ENCODE results near the gene FBXO21.
A peak's percentile ranks its signal among the peaks of the same experiment; 100 is the strongest.
"Not testable (repeated sequence)": the region's sequence is repeated elsewhere in the genome, so short reads cannot be mapped to it uniquely, and the experiment has no call there.

The FBXO21 gene

DNA sequence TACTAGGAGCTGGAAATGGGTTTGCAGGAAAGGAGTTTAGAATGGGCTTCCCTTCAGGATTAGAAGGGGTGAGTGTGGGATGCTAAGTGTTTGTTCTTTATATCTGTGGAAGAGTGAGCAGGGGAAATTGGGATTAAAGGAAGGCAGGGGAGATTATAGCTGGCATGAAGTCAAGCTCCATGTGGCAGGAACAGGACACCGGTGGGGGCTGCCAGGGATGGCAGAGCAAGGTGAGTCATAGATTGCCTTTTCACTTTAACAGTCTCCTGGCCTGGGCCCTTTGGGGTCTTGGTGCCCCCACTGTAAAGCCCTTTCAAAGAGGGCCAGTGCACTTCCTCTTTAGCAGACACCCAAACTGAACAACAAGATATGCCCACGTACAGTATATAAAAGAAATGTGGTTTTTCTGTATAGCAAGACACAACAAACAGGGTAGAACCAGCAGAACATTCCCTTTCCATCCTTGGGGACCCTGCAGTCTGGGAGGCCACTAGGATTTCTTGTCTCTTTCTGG, 23.1 kb upstream of the FBXO21 start:
- no peak for DNase-seq (ENCODE audit: low read depth in 1 of 2, low spot score in 1 of 2)
- TF ChIP-seq JUND (IDR thresholded peaks at IDR 0.05; ENCODE audit: low read depth) = no peak
- in situ Hi-C loops (cut with HindIII; ENCODE audit: low pct_unique_long_range_greater_than_20kb, low sequenced_read_pairs) = no loop called here

DNA sequence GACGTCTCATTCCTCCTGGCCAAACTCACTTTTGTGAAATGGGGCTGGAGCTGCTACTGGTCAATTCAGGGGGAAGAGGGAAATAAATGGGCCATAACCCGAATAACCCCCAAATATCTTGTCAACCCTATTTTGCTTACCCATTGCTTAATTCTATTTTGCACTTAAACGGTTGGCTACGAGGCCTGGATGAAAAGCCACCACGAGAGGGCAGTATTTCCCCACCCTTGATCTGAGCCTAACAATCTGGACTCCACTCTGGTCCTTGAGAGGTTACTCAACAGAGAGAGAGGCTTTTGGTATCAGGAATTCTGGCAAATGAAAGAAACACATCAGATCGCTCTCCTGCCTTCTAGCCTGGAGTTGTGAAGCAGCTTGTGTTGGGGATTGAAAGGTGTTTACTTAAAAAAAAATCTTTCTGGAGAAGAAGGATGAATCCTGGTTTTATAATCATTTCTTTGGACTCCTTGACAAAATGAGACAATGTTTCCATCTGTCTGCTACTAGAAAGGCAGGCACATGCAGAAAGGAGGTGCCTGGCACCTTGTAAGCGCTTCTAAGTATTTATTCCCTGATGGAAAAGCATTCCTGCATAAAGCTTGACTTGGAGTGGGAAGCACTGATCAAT, 22.4 kb upstream of the FBXO21 start:
- no peak for TF ChIP-seq JUND (IDR thresholded peaks at IDR 0.05; ENCODE audit: low read depth)

DNA sequence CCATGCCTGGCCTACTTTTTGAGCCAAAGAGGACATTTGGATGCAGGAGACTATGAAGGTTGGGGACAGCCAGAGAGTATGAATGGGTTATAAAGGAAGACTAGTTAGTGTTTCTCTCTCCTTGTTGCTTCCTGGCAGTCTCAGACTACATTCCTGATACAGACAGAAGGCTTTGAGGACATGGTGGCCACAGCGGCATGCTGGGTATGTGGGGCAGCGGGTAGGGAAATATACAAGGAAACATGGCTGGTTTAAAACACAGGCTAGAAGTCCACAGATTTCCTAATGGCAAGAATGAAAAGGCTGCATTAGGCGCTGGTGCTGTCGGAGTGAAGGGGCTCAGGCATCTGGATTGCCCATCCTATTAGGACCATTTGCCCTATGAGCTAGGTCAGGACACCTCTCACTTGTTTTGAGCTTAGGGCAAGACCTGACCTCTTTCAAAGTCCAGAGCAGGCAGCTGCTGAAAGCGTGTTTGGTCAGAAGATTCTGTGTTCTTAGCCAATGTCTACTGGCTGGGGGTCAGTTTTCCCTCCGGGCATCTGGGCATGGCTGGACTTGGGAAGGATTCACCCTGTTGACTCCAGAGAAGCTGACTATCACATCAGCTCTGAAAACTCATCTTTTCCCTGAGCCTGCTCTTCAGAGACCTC, 20.1 kb upstream of the FBXO21 start:
- no peak for DNase-seq (ENCODE audit: low read depth in 1 of 2, low spot score in 1 of 2)
- in situ Hi-C loops (cut with HindIII; ENCODE audit: low pct_unique_long_range_greater_than_20kb, low sequenced_read_pairs) = no loop called here
- no peak for TF ChIP-seq JUND (IDR thresholded peaks at IDR 0.05; ENCODE audit: low read depth)

More for the DNA sequence above, 22.4 kb upstream of the FBXO21 start:
- in situ Hi-C loops (cut with HindIII; ENCODE audit: low pct_unique_long_range_greater_than_20kb, low sequenced_read_pairs) = no loop called here
- DNase-seq (ENCODE audit: low read depth in 1 of 2, low spot score in 1 of 2) = peak; percentile 84 to 86

DNA sequence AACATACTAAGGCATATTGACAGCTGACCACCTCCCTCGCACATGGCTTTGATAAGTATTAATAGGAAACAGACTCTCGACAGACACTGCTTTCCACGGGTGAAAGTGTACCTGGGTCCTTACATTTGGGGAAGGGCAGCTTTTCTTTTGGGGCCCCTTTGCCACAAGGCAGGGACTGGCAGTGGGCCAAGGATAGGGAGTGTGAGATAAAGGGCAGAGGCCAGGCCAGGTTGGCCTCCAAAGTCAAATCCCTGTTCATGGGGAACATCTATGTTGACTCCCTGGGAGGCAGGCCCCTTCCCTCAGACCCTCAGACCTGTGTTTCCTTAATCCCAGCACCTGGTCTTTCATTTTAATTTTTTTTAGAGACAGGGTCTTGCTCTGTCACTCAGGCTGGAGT, 19.4 kb upstream of the FBXO21 start:
- no peak for DNase-seq (ENCODE audit: low read depth in 1 of 2, low spot score in 1 of 2)
- in situ Hi-C loops (cut with HindIII; ENCODE audit: low pct_unique_long_range_greater_than_20kb, low sequenced_read_pairs) = no loop called here
- no peak for TF ChIP-seq JUND (IDR thresholded peaks at IDR 0.05; ENCODE audit: low read depth)

DNA sequence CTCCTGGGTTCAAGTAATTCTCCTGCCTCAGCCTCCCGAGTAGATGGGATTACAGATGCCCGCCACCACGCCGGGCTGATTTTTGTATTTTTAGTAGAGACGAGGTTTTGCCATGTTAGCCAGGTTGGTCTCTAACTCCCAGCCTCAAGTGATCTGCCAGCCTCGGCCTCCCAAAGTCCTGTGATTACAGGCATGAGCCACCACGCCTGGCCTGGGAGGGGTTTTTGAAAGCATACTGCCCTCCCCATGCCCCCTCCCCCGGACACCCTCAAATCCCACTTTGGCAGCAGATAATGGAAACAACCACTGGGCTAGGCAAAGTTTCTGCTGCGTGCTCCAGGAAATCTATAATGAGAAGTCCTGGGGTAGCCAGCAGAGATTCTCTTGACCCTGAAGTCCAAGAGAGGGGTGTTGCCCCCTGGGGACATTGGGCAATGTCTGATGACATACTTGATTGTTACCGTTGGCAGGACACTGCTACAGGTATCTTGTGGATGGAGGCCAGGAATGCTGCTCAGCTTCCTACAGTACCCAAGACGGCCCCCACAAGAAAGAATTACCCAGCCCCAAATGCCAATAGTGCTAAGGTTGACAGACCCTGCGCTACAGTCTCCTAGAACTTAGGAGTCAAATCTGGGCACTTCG, 18.7 kb upstream of the FBXO21 start:
- no peak for TF ChIP-seq JUND (IDR thresholded peaks at IDR 0.05; ENCODE audit: low read depth)
- in situ Hi-C loops (cut with HindIII; ENCODE audit: low pct_unique_long_range_greater_than_20kb, low sequenced_read_pairs) = no loop called here

DNA sequence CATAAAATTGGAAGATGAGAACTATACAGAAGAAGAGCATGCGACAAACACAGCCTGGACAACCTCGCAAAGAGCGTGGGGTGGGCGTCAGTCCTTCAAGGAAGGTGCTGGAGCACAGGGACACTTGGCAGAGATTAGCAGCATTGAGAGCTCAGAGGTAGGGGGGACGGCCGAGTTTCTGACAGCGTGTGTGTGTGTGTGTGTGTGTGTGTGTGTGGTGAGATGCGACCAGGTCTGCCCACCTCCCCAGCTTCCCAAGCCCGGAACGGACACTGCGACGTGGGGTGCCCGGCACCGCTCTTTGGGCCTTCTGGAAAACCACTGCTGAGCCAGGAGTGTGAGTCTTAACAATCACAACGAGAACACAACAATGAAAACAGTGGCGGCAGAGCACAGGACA, 17.9 kb upstream of the FBXO21 start:
- no peak for TF ChIP-seq JUND (IDR thresholded peaks at IDR 0.05; ENCODE audit: low read depth)
- in situ Hi-C loops (cut with HindIII; ENCODE audit: low pct_unique_long_range_greater_than_20kb, low sequenced_read_pairs) = no loop called here
- no peak for DNase-seq (ENCODE audit: low read depth in 1 of 2, low spot score in 1 of 2)

More for the DNA sequence above, 18.7 kb upstream of the FBXO21 start:
- no peak for DNase-seq (ENCODE audit: low read depth in 1 of 2, low spot score in 1 of 2)

DNA sequence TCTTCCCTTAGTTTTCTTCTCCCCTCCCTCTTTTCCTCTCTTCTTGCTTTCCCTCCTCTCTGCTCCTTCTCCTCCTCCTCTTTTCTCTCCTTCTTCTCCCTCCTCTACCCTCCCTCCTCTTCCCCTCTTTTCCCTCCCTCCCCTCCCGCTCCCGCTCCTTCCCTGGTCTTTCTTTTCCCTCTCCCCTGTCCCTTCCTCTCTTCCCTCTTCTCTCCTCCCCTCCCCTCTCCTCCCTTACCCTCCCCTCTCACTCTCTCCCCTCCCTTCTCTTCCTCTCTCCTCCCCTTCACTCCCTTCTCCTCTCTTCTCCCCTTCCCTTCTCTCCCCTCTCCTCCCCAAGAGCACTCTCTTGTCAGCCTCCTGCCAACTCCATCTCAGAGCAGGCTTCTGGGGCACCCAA, 17.4 kb upstream of the FBXO21 start:
- no peak for DNase-seq (ENCODE audit: low read depth in 1 of 2, low spot score in 1 of 2)
- in situ Hi-C loops (cut with HindIII; ENCODE audit: low pct_unique_long_range_greater_than_20kb, low sequenced_read_pairs) = no loop called here
- no peak for TF ChIP-seq JUND (IDR thresholded peaks at IDR 0.05; ENCODE audit: low read depth)

DNA sequence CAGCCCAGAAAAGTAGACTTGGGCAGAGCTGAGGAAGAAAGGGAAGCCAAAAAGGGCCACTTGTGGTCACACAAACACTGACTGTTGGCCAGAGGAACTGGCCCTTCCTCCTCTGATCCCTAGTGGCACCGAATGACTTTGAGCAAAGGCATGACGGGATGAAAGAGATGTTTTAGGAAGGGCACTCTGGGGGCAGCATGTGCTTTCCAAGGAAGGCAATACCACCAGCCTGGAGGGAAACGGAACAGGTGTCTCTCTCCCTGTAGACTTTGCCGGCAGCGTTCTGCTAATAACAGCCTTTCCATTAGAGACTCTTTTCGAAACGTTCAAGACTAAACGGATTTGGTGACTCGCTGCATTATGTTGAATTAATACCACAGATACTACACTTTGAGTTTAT, 12.3 kb upstream of the FBXO21 start:
- in situ Hi-C loops (cut with HindIII; ENCODE audit: low pct_unique_long_range_greater_than_20kb, low sequenced_read_pairs) = no loop called here
- TF ChIP-seq JUND (IDR thresholded peaks at IDR 0.05; ENCODE audit: low read depth) = no peak
- DNase-seq (ENCODE audit: low read depth in 1 of 2, low spot score in 1 of 2) = no peak

DNA sequence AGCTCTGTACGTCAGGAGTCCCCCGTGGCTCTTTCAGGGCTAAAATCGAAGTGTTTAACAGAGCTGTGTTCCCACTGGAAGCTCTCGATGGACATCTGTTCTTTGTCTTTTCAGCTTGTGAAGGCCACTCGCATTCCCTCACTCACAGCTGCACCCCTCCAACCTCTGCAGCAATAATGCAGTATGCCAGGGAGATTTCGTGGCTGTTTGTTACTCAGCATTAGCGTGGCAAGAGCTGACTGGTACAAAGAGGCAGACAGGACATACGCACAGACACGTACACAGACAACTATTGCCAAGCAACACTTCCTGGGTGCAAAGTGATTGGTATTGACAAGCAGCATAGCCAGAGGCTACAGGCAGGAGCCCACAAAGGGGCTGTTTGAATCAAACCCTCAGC, 11.8 kb upstream of the FBXO21 start:
- no peak for TF ChIP-seq JUND (IDR thresholded peaks at IDR 0.05; ENCODE audit: low read depth)
- in situ Hi-C loops (cut with HindIII; ENCODE audit: low pct_unique_long_range_greater_than_20kb, low sequenced_read_pairs) = no loop called here
- no peak for DNase-seq (ENCODE audit: low read depth in 1 of 2, low spot score in 1 of 2)

DNA sequence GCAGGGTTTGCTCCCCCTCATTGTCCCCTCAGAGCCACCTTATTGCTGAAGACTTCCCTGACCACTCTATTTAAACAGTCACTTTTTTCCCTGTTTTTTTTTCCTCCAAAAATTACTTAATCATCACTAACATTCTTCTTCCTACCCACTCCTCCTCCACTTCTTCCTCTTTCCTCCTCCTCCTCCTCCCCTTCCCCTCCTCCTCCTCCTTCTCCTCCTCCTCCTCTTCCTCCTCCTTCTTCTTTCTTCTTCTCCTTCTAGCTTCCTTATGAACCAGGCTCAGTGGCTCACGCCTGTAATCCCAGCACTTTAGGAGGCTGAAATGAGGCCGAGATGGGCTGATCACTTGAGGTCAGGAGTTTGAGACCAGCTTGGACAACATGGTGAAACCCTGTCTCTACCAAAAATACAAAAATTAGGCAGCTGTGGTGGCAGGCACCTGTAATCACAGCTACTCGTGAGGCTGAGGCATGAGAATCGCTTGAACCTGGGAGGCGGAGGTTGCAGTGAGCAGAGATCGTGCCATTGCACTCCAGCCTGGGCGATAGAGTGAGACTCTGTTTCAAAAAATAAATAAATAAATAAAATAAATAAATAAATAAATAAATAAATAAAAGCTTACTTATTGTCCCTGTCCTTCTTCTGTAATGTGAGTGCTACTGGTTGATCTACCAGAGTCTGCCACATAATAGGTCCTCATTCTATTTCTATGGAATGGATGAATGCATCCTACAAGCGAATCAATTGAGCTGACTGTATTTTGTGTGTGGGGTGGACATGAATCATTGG, 9.9 kb upstream of the FBXO21 start:
- DNase-seq (ENCODE audit: low read depth in 1 of 2, low spot score in 1 of 2); in situ Hi-C loops (cut with HindIII; ENCODE audit: low pct_unique_long_range_greater_than_20kb, low sequenced_read_pairs): not testable (repeated sequence)

DNA sequence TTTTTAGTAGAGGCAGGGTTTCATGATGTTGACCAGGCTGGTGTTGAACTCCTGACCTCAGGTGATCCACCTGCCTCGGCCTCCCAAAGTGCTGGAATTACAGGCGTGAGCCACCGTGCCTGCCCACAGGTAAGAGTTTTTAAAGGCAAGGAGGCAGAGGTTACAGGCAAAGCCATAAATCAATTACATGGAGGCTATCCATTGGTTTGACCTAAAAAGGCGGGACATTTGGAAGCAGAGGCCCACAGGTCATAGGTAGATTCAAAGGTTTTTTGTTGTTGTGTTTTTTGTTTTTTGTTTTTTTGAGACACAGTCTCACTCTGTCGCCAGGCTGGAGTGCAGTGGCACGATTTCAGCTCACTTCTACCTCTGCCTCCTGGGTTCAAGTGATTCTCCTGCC, 6.1 kb upstream of the FBXO21 start:
- DNase-seq (ENCODE audit: low read depth in 1 of 2, low spot score in 1 of 2); in situ Hi-C loops (cut with HindIII; ENCODE audit: low pct_unique_long_range_greater_than_20kb, low sequenced_read_pairs): not testable (repeated sequence)

DNA sequence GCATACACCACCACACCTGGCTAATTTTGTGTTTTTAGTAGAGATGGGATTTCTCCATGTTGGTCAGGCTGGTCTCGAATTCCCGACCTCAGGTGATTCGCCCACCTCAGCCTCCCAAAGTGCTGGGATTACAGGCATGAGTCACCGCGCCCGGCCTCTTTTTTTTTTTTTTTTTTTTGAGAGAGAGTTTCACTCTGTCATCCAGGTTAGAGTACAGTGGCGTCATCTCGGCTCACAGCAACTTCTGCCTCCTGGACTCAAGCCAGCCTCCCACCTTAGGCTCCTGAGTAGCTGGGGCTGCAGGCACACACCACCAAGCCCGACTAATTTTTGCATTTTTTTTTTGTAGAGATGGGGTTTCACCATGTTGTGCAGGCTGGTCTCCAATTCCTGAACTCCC, 4.8 kb upstream of the FBXO21 start:
- in situ Hi-C loops (cut with HindIII; ENCODE audit: low pct_unique_long_range_greater_than_20kb, low sequenced_read_pairs); DNase-seq (ENCODE audit: low read depth in 1 of 2, low spot score in 1 of 2): not testable (repeated sequence)

DNA sequence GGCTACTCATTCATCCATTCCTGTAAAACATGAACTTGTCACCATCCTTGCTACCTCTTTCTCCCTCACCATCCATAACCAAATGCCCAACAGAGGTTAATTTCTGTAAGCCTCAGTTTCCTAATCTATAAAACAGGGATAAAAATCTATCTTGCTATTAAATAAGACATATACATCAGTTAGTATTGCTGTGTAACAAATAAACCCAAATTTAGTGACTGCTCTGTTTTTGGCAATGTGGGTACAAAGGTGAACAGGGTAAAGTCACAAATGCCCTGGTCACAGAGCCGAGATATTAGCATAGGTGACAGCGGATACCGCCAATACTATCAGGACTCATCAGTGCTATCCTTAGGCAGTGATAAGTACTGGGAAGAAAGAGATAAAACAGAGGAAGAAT, 3.6 kb upstream of the FBXO21 start:
- no peak for DNase-seq (ENCODE audit: low read depth in 1 of 2, low spot score in 1 of 2)
- TF ChIP-seq JUND (IDR thresholded peaks at IDR 0.05; ENCODE audit: low read depth) = no peak
- in situ Hi-C loops (cut with HindIII; ENCODE audit: low pct_unique_long_range_greater_than_20kb, low sequenced_read_pairs) = no loop called here

DNA sequence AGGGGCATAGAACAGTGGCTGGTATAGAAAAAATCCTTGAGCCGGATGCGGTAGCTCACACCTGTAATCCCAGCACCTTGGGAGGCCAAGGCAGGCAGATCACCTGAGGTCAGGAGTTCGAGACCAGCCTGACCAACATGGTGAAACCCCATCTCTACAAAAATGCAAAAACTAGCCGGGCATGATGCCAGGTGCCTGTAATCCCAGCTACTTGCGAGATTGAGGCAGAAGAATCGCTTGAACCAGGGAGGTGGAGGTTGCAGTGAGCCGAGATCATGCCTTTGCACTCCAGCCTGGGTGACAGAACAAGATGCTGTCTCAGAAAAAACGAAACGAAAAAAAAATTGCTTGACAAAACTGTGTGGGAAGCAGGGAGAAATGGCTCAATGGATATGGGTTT, 2.3 kb upstream of the FBXO21 start:
- in situ Hi-C loops (cut with HindIII; ENCODE audit: low pct_unique_long_range_greater_than_20kb, low sequenced_read_pairs); DNase-seq (ENCODE audit: low read depth in 1 of 2, low spot score in 1 of 2): not testable (repeated sequence)

All from T47D (cell line).